Glutamatergic neuron (in vitro differentiated cells): ENCODE measurements around the gene CLCN4. TPM values are rescaled to one million over a fixed set of nuclear protein-coding genes. Genes with fewer than 3 reads are reported as not detected.
A peak's percentile ranks its signal among the peaks of the same experiment; 100 is the strongest.

Source experiments
- DNase-seq: peaks from one replicate; pipeline ENCODE4 v3.0.0; 2022
- H3K27ac Mint-ChIP-seq: one replicate; pipeline ENCODE4 v1.8.0; 2020; ENCODE audit warnings: mild to moderate bottlenecking, mixed read lengths, inconsistent platforms; ENCODE audit not compliant: unreplicated experiment
- H3K27me3 Mint-ChIP-seq: one replicate; pipeline ENCODE4 v1.8.0; 2020; ENCODE audit warnings: mild to moderate bottlenecking, moderate library complexity, mixed read lengths, inconsistent platforms; ENCODE audit not compliant: unreplicated experiment
- H3K36me3 Mint-ChIP-seq: one replicate; pipeline ENCODE4 v1.8.0; 2020; ENCODE audit warnings: mild to moderate bottlenecking, mixed read lengths, inconsistent platforms; ENCODE audit not compliant: unreplicated experiment
- H3K4me1 Mint-ChIP-seq: one replicate; pipeline ENCODE4 v1.8.0; 2020; ENCODE audit warnings: mild to moderate bottlenecking, low read depth, mixed read lengths, inconsistent platforms; ENCODE audit not compliant: unreplicated experiment
- H3K4me3 Mint-ChIP-seq: one replicate; pipeline ENCODE4 v1.8.0; 2020; ENCODE audit warnings: mild to moderate bottlenecking, mixed read lengths, inconsistent platforms; ENCODE audit not compliant: unreplicated experiment
- H3K9me3 Mint-ChIP-seq: one replicate; pipeline ENCODE4 v1.8.0; 2020; ENCODE audit warnings: mild to moderate bottlenecking, moderate library complexity, mixed read lengths, inconsistent platforms; ENCODE audit not compliant: unreplicated experiment
- long read RNA-seq: library from polyadenylated mRNA; unstranded; transcript quantifications from one replicate; pipeline ENCODE4 v2.0.0, GENCODE V29; 2020; ENCODE audit not compliant: unreplicated experiment
- total RNA-seq: library from RNA; stranded (reverse); fragmentation: NEBNext Ultra II Directional; extraction: Animal tissue kit (Norgen Biotek cat#: 25700); gene quantifications from one replicate; pipeline ENCODE4 v1.2.1, GENCODE V29; 2021; ENCODE audit not compliant: unreplicated experiment
- TF ChIP-seq, protein P1 (sequence below): fragments of 200-600 bp; sonication (generic); IDR thresholded peaks from one replicate; pipeline ENCODE4 v1.5.0; 2021; ENCODE audit not compliant: partially characterized antibody, unreplicated experiment

Gene CLCN4
- total RNA-seq, result 64.7 TPM
- long read RNA-seq, full-length matches to known transcripts, result 3 of 18 reads
- long read RNA-seq, partial matches to known transcripts, result 15 of 18 reads
- long read RNA-seq, other reads (novel, unspliced or antisense), result 0 of 18 reads

DNA sequence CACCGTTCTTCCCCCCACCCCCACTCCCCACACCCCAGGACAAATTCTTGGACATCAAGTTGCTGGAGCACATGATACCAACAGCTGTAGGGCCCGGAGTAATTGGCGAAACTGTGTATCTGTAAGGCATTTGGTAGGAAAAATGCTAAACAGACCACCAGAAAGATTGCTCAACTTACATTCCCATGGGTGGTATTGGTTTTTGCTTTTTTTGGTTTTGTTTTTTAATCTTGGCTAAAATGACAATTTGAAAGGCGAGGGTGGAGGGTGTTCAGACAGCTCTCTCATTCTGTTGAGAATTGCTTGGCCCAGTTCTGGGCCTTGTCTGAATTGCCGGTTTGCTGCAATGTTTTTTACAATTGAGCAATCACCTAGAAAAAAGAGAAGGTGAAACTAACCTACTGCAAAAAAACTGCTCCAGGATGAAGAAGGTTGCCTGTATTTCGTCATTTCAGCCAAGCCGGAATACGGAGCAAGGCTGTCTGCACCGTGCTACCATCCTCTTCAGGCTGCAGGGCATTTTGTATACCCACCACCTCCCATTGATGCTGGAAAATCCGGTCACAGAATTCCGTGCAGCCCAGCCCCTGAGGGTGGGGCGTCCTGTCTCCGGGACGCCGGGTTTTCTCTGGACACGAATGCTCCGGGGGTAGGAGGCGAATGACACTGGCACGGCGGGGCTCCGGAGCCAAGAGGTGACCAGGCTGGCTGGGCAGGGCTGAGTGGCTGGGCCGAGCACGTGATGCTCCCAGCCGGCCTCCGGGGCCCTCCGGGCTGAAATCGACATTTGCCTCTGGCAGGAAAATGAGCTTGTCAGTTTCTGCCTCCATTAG lies at the start of gene CLCN4:
Gene CLCN4, plus strand, starts transcription at position 777 of the 833 bp plus-strand sequence. CDS start 28,058 bp downstream, outside the sequence.
- peak; percentile 77 for DNase-seq
- no peaks in the 10 kb centered on the region for H3K36me3 Mint-ChIP-seq
- H3K27ac Mint-ChIP-seq, result peak within 1 kb of the TSS; percentile 88
- peak within 1 kb of the TSS; percentile 87 for H3K4me3 Mint-ChIP-seq
- TF ChIP-seq, protein P1, sequence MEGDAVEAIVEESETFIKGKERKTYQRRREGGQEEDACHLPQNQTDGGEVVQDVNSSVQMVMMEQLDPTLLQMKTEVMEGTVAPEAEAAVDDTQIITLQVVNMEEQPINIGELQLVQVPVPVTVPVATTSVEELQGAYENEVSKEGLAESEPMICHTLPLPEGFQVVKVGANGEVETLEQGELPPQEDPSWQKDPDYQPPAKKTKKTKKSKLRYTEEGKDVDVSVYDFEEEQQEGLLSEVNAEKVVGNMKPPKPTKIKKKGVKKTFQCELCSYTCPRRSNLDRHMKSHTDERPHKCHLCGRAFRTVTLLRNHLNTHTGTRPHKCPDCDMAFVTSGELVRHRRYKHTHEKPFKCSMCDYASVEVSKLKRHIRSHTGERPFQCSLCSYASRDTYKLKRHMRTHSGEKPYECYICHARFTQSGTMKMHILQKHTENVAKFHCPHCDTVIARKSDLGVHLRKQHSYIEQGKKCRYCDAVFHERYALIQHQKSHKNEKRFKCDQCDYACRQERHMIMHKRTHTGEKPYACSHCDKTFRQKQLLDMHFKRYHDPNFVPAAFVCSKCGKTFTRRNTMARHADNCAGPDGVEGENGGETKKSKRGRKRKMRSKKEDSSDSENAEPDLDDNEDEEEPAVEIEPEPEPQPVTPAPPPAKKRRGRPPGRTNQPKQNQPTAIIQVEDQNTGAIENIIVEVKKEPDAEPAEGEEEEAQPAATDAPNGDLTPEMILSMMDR, result no peak
- peaks cover 9% of the 10 kb centered on the region for H3K9me3 Mint-ChIP-seq
- H3K4me1 Mint-ChIP-seq, result peaks cover 20% of the 10 kb centered on the region
- peaks cover 8% of the 10 kb centered on the region for H3K27me3 Mint-ChIP-seq

DNA sequence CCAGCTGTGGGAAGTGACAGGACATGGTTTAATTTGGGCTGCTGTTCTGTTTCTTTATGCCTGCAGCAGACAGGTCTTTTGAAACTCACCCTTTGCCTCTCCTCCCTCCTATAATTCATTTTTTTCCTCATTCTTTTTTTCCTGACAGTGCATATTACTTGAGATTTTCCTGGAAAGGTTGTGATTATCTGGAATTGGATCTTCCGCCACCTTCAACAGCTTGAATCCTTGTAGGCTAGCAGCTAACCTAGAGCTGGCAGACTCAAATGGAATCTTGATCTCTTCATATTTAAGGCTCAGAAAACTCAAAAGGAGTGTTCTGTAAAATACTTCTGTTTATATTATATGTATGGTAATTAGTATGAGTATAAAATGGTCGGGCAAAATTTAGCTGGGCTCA lies 49.3 kb upstream of the CLCN4 start:
- Mint-ChIP-seq H3K4me1 (peaks cover 15% of the 10 kb centered on the region), H3K27me3 (no peaks in the 10 kb centered on the region), H3K9me3 (no peaks in the 10 kb centered on the region), H3K27ac (no peak overlapping the region), H3K36me3 (no peaks in the 10 kb centered on the region), H3K4me3 (no peak overlapping the region)
- DNase-seq, result no peak
- TF ChIP-seq, protein P1, result no peak

DNA sequence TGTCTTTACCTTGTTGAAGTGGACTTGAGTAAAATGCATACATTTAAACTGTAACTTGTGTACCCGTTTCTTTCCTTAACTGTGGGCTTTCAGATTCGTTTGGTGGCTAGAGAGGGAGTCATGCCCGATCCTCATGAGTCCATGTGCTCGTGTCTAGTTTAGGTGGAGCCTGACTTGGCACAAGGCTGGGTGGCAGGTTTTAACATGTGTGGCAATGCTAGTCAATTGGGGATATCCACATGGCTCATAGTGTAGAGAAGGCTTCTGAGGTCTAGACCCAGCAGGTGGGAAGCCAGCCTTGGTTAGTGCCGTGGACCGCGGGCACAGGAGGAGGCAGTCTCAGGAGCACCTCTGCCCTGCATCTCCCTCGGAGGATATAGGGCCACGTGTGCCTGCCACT lies 48.5 kb upstream of the CLCN4 start:
- H3K9me3 Mint-ChIP-seq, result no peaks in the 10 kb centered on the region
- no peak for DNase-seq
- no peak overlapping the region for H3K4me3 Mint-ChIP-seq
- TF ChIP-seq, protein P1, result no peak
- H3K27ac Mint-ChIP-seq, result no peak overlapping the region
- no peaks in the 10 kb centered on the region for H3K36me3 Mint-ChIP-seq
- no peaks in the 10 kb centered on the region for H3K27me3 Mint-ChIP-seq
- H3K4me1 Mint-ChIP-seq, result peaks cover 17% of the 10 kb centered on the region

DNA sequence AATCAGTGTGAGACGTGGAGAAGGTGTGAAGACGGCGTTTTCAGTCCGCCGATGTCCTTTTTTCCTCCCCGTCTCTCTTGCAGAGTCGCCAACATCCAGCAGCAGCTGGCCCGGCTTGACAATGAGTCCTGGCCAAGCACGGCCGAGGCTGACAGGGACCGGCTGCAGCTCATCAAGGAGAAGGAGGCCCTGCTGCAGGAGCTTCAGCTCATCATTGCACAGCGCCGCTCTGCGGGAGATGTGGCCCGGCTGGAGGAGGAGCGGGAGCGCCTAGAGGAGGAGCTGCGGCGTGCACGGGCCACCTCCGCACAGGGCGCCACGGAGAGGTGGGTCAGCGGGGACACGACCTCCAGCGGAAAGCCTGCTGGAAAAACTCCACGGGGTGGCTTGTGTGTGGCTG lies 47.1 kb upstream of the CLCN4 start:
- no peaks in the 10 kb centered on the region for H3K27me3 Mint-ChIP-seq
- peaks cover 17% of the 10 kb centered on the region for H3K4me1 Mint-ChIP-seq
- no peaks in the 10 kb centered on the region for H3K9me3 Mint-ChIP-seq
- no peak for DNase-seq
- TF ChIP-seq, protein P1, result no peak
- H3K36me3 Mint-ChIP-seq, result no peaks in the 10 kb centered on the region
- no peak overlapping the region for H3K27ac Mint-ChIP-seq
- no peak overlapping the region for H3K4me3 Mint-ChIP-seq
